Measurements from ENCODE around the gene DYNC1I1. TPM values are rescaled to one million over a fixed set of nuclear protein-coding genes. Genes with fewer than 3 reads are reported as not detected.

The DYNC1I1 gene
- total RNA-seq, 1 donor from 2014 or later: not detected

GRCh38 chr7:95922191-95922590, 149.8 kb downstream of the DYNC1I1 start:
- no peaks in the 10 kb centered on the region for H3K36me3 ChIP-seq (ENCODE audit: control insufficient read depth, insufficient read depth, low read length)
- H3K27me3 ChIP-seq (ENCODE audit: control insufficient read depth, insufficient read depth, low read length): no peaks in the 10 kb centered on the region
- H3K4me3 ChIP-seq (ENCODE audit: low read depth, low read length): no peak overlapping the region
- no peak for TF ChIP-seq CTCF (IDR thresholded peaks at IDR 0.05; ENCODE audit: insufficient read depth, low read length, severe bottlenecking)
- DNase-seq (ENCODE audit: low read depth) (no peak), FAIRE-seq (no peak)

GRCh38 chr7:95925236-95925635, 152.9 kb downstream of the DYNC1I1 start:
- Histone ChIP-seq H3K4me3 (ENCODE audit: low read depth, low read length) (no peak overlapping the region), H3K36me3 (ENCODE audit: control insufficient read depth, insufficient read depth, low read length) (no peaks in the 10 kb centered on the region), H3K27me3 (ENCODE audit: control insufficient read depth, insufficient read depth, low read length) (no peaks in the 10 kb centered on the region)
- no peak for DNase-seq (ENCODE audit: low read depth)
- no peak for TF ChIP-seq CTCF (IDR thresholded peaks at IDR 0.05; ENCODE audit: insufficient read depth, low read length, severe bottlenecking)
- no peak for FAIRE-seq

GRCh38 chr7:95925971-95926370, 153.6 kb downstream of the DYNC1I1 start:
- H3K27me3 ChIP-seq (ENCODE audit: control insufficient read depth, insufficient read depth, low read length): no peaks in the 10 kb centered on the region
- no peaks in the 10 kb centered on the region for H3K36me3 ChIP-seq (ENCODE audit: control insufficient read depth, insufficient read depth, low read length)
- TF ChIP-seq CTCF (IDR thresholded peaks at IDR 0.05; ENCODE audit: insufficient read depth, low read length, severe bottlenecking): no peak
- FAIRE-seq: no peak
- no peak for DNase-seq (ENCODE audit: low read depth)
- no peak overlapping the region for H3K4me3 ChIP-seq (ENCODE audit: low read depth, low read length)

GRCh38 chr7:95927756-95928155, 155.4 kb downstream of the DYNC1I1 start:
- TF ChIP-seq CTCF (IDR thresholded peaks at IDR 0.05; ENCODE audit: insufficient read depth, low read length, severe bottlenecking): no peak
- FAIRE-seq (no peak), DNase-seq (ENCODE audit: low read depth) (no peak)
- Histone ChIP-seq H3K27me3 (ENCODE audit: control insufficient read depth, insufficient read depth, low read length) (no peaks in the 10 kb centered on the region), H3K4me3 (ENCODE audit: low read depth, low read length) (no peak overlapping the region), H3K36me3 (ENCODE audit: control insufficient read depth, insufficient read depth, low read length) (no peaks in the 10 kb centered on the region)

GRCh38 chr7:95929710-95930280, 157.4 kb downstream of the DYNC1I1 start:
- no peaks in the 10 kb centered on the region for H3K36me3 ChIP-seq (ENCODE audit: control insufficient read depth, insufficient read depth, low read length)
- DNase-seq (ENCODE audit: low read depth) (no peak), FAIRE-seq (no peak)
- no peak overlapping the region for H3K4me3 ChIP-seq (ENCODE audit: low read depth, low read length)
- no peak for TF ChIP-seq CTCF (IDR thresholded peaks at IDR 0.05; ENCODE audit: insufficient read depth, low read length, severe bottlenecking)
- H3K27me3 ChIP-seq (ENCODE audit: control insufficient read depth, insufficient read depth, low read length): no peaks in the 10 kb centered on the region

Measured in bronchial epithelial cell (primary cell).